DMS53 treated with DMSO at 0.1 percent for 48 hours (cell line): ENCODE measurements around the gene SLC2A10.

Experiments used
- DNase-seq: peaks from one replicate; lab custom pipeline; 2025; ENCODE audit not compliant: unreplicated experiment; lab: John Stamatoyannopoulos, UW

SLC2A10 gene

DNA sequence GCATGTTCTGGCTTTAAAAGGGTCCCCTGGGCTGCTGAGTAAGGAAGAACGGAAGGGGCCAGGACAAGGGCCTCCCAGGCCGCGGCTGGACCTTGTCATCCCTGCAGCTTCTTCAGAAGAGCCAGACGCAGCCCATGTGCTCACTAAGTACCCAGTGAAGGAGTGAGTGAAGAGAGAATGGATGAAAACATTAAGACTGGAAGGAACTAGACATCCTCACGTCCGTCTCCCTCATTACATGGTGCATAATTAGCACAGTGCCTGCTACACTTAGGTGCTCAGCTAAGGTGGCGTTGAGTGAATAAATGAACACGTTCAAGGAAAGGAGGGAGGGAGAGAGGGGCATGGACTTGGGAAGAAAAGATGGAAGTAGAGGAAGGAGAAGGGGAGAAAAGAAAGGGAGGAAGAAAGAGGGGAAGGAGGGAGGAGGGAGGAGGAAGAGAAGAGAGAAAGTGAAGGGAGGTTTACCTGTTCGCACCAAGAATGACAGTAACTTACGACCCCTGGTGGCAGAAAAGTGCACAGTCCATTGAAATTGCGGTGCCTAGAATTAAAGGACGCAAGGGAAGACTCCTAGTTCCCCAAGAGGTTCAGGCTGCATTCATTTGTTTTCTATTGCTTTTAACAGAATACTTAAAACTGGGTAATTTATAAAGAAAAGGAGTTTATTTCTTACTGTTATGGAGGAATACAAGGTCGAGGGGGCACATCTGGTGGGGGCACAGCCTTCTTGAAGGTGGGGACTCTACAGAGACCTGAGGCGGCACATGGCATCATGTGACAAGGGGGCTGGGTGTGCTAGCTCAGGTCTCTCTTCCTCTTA lies 28.2 kb upstream of the SLC2A10 start:
- DNase-seq = peak; percentile 76

DNA sequence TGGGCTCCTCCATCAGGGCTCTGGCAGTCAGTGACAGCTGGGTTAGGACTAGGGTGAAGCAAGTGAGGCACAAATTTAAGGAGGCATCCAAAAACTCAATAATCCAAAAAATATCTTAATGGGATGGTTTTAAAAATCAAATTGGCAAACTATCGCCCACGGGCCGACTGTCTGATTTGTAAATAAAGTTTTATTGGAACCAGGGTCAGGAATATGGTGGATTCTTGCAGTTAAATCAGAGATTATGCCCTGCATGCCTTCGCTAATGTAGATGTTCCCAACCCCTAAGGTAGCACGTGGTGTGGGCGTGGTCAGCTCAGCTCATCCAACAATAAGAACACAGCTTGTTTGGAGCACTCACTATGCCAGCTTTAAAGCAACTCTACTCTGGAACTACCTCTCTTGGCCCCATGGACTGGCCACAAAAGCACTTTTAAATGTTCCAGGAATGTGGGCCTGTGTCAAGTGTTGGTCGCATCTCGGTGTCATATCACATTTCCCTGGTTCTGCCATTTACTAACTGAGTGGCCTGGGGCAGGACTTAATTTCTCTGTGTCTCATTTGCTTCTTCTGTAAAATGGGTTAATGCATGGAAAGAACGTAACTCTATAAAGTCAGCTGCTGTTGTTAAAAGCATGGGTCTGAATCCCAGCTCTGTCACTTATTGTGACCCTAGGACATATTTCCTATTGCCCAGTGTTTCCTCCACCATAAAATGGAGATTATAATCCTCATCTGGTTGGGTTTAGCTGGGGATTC lies 27.2 kb upstream of the SLC2A10 start:
- no peak for DNase-seq

DNA sequence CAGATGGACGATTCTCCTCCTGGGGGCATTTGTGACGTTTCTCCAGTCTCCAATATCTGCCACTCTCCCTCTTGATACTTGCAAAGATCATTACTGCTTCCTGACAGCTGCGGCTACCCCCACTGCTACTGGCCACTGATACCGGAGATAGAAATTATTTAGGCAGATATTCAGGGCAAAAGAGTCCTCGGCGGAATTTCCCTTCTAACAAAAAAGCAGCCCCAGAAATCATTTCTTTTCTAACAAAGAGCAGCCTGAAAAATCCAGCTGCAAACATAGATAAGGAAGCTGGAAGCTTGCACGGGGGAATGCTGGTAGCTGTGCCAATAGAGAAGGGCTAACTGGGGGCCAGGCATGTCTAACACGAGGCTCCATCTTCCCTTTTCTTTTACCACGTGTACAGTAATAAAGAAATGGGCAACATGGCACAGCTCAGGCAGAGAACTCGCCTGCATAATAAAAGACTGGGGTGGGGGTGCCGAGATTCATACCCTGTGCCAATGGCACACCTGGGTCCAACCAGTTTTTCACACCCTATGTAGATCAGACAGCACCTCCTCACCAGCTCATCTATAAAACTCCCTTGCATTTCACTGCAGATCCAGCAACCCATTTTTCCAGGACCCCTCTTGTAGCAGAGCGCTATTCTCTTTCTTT lies 26.3 kb upstream of the SLC2A10 start:
- no peak for DNase-seq

DNA sequence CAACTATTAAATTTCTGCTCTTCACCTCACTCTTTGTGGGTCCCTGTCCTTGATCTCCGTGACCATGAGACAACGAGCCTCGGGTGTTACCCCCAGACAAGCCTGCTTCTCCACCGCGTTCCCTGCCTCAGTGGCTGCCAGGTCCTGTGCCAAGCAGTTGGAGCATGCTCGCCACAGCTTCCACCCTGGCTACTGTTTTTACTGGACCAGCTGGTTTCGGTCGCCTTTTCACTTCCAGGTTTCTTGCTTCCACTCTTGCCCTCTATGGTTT lies 25.8 kb upstream of the SLC2A10 start:
- no peak for DNase-seq

- peak; percentile 58 for DNase-seq
Observed at GRCh38 chr20:46683939-46684750, 25.3 kb upstream of the SLC2A10 start.

DNA sequence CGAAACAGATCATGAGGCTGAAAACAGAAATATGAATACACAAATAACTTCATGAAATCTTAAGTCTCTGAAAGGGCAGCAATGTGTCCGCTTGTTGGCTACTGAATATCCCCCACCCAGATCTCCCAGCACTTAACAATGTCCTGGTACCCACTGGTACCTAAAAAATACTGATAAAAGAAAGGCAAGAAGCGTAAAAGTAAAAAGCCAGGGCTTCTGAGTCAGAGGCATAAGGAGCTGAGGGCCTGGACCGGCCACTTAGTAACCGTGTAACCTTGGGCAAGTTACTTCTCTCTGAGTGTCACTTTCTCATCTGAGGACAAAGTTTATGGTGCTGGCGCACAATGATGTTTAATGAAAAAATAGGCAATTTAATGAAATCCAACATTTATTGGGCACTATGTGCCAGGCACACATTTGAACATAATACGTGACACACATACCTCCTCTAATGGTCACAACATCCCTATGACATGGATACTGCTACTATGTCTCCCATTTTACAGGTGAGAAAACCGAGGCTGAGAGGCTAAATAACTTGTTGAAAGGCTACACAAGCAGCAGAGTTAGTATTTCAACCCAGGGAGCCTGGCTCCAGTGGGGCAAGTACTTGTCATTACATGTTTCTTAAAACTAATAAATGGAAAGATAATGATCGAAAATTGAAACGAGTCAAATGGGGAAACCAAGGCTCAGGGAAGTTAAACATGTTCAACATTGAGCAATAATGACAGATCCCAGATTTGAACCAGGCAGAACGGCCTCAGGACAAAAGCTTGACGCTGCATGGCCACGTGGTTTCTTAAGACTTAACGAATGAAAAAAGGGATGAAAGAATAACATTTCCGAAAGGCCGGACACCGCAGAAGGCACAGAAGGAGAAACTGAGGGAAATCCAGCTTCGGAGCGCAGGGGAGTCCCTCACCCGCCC lies 21.0 kb upstream of the SLC2A10 start:
- peak; percentile 29 for DNase-seq

- DNase-seq = peak; percentile 85
Observed at GRCh38 chr20:46689082-46689753, 20.2 kb upstream of the SLC2A10 start, which contains the start of gene TP53RK. Gene TP53RK (minus strand): TSS chr20:46689444. CDS start chr20:46689414, 30 bp downstream.

GRCh38 chr20:46689754-46690085 lies 19.7 kb upstream of the SLC2A10 start:
- DNase-seq = no peak

DNA sequence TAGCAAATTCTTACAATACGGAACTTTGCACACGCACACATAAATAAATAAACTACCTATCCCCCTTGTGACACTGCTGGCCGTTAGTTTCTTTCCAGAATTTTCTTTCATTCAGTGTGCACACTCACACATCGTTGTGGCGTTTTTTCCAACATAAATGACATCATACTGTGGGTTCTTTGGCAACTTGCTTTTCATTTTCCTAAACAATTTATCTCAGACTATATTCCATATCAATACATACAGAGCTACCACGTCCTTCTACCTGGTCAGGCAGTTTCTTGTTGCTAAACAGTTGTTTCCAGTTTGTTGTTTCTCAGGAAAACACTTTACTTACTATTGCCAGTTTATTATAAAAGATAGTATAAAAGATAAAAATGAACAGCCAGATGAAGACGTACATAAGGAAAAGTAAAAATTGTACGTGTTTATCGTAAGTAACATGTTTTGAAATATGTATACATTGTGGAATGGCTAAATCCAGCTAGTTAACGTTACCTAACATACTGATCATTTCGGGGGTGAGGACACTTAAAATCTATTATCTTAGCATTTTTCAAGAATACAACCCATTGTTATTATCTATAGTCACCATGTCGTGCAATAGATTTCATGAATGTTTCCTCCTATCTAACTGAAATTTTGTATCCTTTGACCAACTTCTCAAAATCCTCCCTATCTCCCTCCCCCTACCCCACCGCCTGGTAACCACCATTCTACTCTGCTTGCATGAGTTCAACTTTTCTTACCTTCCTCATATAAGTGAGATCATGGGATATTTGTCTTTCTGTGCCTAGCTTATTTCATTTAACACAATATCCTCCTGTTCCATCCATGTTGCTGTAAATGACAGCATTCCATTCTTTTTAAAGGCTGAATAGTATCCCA lies 19.0 kb upstream of the SLC2A10 start:
- DNase-seq = no peak

DNA sequence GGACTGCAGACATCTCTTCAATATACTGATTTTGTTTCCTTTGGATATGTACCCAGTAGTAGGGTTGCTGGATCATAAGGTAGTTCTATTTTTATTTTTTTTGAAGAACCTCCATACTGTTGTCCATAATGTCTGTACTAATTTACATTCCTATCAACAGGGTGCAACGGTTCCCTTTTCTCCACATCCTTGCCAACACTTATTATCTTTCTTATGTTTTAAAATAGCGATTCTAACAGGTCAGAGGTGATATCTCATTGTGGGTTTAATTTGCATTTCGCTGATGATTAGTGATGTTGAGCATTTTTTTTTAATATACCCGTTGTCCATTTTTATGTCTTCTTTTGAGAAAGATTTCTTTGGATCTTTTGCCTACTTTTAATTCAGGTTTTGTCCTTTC lies 18.3 kb upstream of the SLC2A10 start:
- DNase-seq = no peak

GRCh38 chr20:46694484-46694883 lies 15.0 kb upstream of the SLC2A10 start:
- DNase-seq = no peak

- no peak for DNase-seq
Observed at GRCh38 chr20:46695892-46696291, 13.6 kb upstream of the SLC2A10 start.

- no peak for DNase-seq
Observed at GRCh38 chr20:46696791-46697279, 12.6 kb upstream of the SLC2A10 start.

GRCh38 chr20:46698788-46699187 lies 10.7 kb upstream of the SLC2A10 start:
- DNase-seq = no peak

- no peak for DNase-seq
Observed at GRCh38 chr20:46699651-46700359, 9.6 kb upstream of the SLC2A10 start.

GRCh38 chr20:46700481-46700880 lies 9.0 kb upstream of the SLC2A10 start:
- no peak for DNase-seq

GRCh38 chr20:46701057-46701456 lies 8.4 kb upstream of the SLC2A10 start:
- no peak for DNase-seq

DNA sequence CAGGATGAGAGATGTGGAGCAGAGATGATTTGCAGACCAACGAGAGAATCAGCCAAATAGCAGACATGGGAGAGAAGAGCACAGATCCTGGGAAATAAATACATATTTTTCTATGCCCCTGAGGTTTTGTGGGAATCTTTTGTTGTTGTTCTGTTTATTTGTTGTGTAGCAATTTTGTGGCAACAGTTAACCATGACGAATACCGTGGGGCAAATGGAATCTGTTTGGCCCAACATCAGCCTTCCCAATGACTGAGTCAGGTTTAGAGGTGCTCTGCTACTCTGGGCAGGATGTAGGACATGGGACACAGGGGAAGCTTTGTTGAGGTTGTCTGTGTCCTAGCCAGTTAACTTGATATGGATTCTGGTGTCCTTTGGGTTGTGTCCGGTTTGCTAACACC lies 7.9 kb upstream of the SLC2A10 start:
- DNase-seq = no peak
